ENCODE data around the gene WDTC1. TPM values are rescaled to one million over a fixed set of nuclear protein-coding genes. Genes with fewer than 3 reads are reported as not detected.

WDTC1 gene
- total RNA-seq, 4 donors from 2014 or later = 36.8 to 85.5 (median 60.6) TPM

GRCh38 chr1:27306071-27306470 lies 71.6 kb downstream of the WDTC1 start:
- no peak for DNase-seq
- no peak for ATAC-seq
- H3K4me1 ChIP-seq = peaks cover 0 to 1% of the 10 kb centered on the region in 2 donors
- peaks cover 0 to 26% of the 10 kb centered on the region in 2 donors for H3K36me3 ChIP-seq
- H3K9me3 ChIP-seq = no peaks in the 10 kb centered on the region
- no peak overlapping the region for H3K27ac ChIP-seq
- TF ChIP-seq CTCF (IDR thresholded peaks at IDR 0.05 in 4 of 5, conservative IDR thresholded peaks at IDR 0.05 in 1 of 5) = no peak
- TF ChIP-seq POLR2A (IDR thresholded peaks at IDR 0.05) = no peak
- in situ Hi-C loops (cut with MboI; ENCODE audit: low sequenced_read_pairs in 4 of 4) = no loop called here
- H3K4me3 ChIP-seq = no peak overlapping the region
- no peaks in the 10 kb centered on the region for H3K27me3 ChIP-seq
- intact Hi-C loops (cut with DNase I; ENCODE audit: low total_unique reads) = no loop called here

- H3K36me3 ChIP-seq = peaks cover 0 to 22% of the 10 kb centered on the region in 2 donors
- TF ChIP-seq POLR2A (IDR thresholded peaks at IDR 0.05) (no peak), CTCF (IDR thresholded peaks at IDR 0.05 in 4 of 5, conservative IDR thresholded peaks at IDR 0.05 in 1 of 5) (no peak)
- ATAC-seq = no peak
- no peak overlapping the region for H3K4me3 ChIP-seq
- DNase-seq = no peak
- intact Hi-C loops (cut with DNase I; ENCODE audit: low total_unique reads) = no loop called here
- H3K4me1 ChIP-seq = no peaks in the 10 kb centered on the region
- no peak overlapping the region for H3K27ac ChIP-seq
- no peaks in the 10 kb centered on the region for H3K27me3 ChIP-seq
- H3K9me3 ChIP-seq = no peaks in the 10 kb centered on the region
- in situ Hi-C loops (cut with MboI; ENCODE audit: low sequenced_read_pairs in 4 of 4) = no loop called here
Observed at GRCh38 chr1:27306892-27307761, 72.7 kb downstream of the WDTC1 start.

DNA sequence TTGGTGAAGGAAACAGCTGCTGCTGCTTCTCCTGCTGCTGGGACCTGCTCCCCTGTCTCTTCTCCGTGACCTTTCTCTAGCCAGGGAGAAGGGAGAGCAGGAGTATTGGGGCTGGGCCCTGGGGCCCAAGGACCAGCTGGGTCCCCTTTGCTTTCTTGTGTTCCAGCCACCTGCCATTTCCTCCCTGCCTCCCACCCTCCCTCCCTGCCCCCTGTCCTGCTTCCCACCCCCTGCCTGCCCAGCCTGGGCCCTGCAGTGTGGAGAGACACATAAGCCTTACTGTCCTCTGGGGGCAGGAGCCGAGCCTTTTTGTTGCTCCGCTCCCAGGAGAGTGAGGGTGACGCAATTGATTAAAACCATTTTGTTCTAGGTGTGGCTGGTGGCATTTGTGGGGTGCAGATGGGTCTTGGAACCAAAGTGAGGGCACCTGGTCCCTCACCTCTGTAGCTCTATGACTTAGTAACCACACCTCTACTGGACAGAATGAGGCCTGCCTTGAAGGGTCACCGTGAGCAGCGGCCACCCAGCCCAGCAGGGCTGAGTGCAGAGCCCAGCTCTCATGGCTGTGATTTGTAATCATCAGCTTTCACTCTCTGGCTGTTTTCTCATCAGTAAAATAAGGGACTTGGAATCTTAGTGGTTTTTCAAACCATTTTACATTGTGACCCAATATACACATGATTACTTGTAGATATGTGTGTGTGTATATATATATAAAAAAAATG lies 73.6 kb downstream of the WDTC1 start:
- no peaks in the 10 kb centered on the region for H3K4me1 ChIP-seq
- no peak overlapping the region for H3K27ac ChIP-seq
- H3K27me3 ChIP-seq = no peaks in the 10 kb centered on the region
- DNase-seq = no peak
- no peak overlapping the region for H3K4me3 ChIP-seq
- in situ Hi-C loops (cut with MboI; ENCODE audit: low sequenced_read_pairs in 4 of 4) (no loop called here), intact Hi-C loops (cut with DNase I; ENCODE audit: low total_unique reads) (no loop called here)
- no peaks in the 10 kb centered on the region for H3K9me3 ChIP-seq
- TF ChIP-seq POLR2A (IDR thresholded peaks at IDR 0.05) (no peak), CTCF (IDR thresholded peaks at IDR 0.05 in 4 of 5, conservative IDR thresholded peaks at IDR 0.05 in 1 of 5) (no peak)
- peaks cover 0 to 20% of the 10 kb centered on the region in 2 donors for H3K36me3 ChIP-seq
- no peak for ATAC-seq

DNA sequence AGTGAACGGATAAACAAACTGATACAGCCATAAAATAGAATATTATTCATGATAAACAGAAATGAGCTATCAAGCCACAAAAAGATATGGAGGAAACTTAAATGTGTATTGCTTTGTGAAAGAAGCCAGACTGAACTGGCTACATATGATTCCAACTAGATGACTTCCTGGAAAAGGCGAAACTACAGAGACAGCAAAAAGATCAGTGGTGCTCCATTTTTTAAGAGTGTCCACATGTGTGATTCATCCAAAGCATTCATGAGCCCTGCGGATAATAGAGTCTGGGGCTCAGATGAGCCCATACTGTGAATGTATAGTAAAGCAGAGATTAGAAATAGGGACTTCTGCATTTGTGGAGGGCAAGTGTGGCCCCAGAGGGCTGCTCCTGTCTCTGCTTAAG lies 79.7 kb downstream of the WDTC1 start:
- Histone ChIP-seq H3K4me1 (no peaks in the 10 kb centered on the region), H3K27ac (no peak overlapping the region), H3K9me3 (no peaks in the 10 kb centered on the region), H3K4me3 (no peak overlapping the region), H3K27me3 (peaks cover 10 to 20% (median 16%) of the 10 kb centered on the region in 3 donors), H3K36me3 (no peaks in the 10 kb centered on the region)
- no peak for ATAC-seq
- TF ChIP-seq POLR2A (IDR thresholded peaks at IDR 0.05) (no peak), CTCF (IDR thresholded peaks at IDR 0.05 in 4 of 5, conservative IDR thresholded peaks at IDR 0.05 in 1 of 5) (no peak)
- in situ Hi-C loops (cut with MboI; ENCODE audit: low sequenced_read_pairs in 4 of 4) = loop anchor here in 1 of 4 donors (10.0 kb wide), 1 partner anchor 81 kb away; the partner anchor contains the start of gene GPR3
- intact Hi-C loops (cut with DNase I; ENCODE audit: low total_unique reads) = no loop called here
- no peak for DNase-seq
